Measurements from ENCODE around the gene COX8A. TPM values are rescaled to one million over a fixed set of nuclear protein-coding genes. Genes with fewer than 3 reads are reported as not detected.

COX8A gene
- total RNA-seq, 1 experiment from 2014 or later: 536 TPM

DNA sequence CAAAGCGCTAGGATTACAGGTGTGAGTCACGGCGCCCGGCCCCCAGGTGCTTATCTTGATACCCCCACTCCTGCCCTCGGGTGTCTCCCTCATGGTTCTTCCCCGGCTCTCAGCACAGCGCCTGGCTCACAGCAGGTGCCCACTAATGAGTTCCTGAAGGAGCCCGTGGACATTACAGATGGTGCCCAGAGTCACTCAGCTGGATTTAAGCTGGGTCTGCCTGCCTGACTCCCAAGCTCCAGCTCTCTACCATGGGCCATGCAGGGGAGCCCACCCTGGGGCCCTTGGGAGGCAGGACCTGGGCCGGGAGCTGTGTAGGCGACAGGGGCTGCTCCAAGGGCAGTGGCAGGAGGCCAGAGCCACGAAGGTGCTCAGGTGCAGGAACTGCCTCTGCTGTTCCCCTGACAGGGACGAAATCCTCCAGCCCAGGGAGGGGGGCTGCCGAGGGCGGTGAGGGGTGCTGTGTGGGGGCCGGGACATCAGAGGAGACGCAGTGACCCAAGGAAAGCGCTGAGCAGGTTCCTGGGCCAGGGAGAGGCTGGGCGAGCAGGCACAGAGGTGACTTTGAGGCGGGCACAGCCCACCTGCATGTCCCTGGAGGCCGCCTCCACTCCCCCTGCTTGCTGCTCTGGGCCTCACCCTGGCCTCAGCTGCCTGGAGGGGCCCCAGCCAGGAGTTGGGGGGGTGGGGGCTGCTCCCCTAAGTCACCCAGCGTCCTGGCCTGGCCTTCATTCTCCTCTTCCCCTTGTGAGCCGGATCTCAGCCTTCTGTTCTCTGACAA, 46.7 kb downstream of the COX8A start:
- no peak for DNase-seq (ENCODE audit: low spot score)

- DNase-seq (ENCODE audit: low spot score): no peak
Observed at GRCh38 chr11:64021757-64022093, 47.3 kb downstream of the COX8A start.

DNA sequence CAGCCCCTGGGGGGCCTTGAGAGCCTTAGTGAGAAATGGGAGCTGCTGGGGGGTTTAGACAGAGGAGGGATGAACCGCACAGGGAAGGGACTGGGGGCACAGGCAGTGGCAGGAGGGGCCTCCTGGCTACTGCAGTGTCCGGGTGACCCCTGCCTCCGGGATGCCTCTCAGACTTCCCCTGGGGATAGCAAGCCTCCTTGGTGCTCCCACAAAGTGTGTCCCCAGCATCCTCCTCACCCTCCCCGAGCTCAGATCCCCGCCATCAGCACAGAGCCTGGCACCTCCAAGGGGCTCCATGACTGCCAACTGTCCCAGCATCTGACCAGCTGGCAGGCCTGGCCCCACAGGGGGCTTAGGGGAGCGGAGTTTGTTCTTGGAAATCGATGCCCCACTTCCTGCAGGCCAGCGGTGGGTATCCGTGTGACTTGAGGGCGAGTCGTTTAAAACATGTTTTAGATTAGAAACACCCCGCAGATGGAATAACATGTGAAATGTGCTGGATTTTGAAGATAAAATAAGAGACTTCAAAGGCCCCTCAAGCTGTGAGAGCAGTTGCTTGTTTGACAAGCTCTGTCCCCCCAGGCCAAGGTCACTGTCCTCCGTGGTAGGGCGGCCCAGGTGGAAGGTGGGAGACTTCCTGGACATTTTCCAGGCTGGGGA, 47.8 kb downstream of the COX8A start:
- DNase-seq (ENCODE audit: low spot score): no peak

DNA sequence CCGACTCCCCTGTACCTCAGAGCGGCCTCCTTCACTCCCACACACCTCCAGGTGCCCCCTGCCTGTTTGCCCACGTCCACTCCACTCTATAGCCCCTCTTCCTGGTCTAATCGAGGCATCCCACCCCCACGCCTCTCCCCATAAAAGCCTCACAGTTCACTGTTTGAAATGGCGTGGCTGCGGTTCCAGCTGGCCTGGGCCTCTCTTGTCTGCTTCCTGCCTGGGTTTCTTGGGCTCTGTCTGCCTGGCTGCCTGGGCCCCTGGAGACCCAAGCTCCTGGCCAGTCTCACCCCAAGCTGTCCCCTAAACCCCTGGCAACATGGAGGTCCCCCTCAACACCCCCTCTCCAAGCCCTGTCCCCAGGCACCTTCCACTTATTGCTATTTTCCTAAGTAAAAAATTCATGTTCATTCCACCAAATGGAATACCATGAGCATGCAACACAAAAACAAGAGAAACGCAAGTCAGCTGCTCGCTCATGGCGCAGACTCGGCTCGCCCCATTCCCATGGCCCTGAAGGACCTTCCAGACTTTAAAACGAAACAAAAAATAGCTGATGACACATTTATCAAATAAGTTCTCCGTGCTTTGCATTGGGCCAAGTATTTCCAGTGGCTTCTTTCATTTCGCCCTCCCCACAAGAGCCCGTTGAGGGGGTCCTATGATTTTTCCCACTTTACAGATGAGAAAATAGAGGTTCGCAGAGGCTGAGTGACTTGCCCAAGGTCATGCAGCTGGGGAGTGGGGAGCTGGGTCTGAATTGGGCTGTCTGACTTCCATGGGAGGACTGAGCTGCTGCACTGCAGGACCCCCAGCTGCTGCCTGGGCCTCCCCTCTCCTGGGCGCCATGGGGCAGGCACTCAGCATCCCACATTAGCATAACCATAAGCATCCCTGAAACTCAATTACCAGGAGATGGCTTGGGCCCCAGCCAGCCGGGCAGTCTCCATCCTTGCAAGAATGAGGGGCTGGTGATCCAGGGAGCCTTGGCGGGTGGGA, 49.6 kb downstream of the COX8A start:
- DNase-seq (ENCODE audit: low spot score): no peak

DNA sequence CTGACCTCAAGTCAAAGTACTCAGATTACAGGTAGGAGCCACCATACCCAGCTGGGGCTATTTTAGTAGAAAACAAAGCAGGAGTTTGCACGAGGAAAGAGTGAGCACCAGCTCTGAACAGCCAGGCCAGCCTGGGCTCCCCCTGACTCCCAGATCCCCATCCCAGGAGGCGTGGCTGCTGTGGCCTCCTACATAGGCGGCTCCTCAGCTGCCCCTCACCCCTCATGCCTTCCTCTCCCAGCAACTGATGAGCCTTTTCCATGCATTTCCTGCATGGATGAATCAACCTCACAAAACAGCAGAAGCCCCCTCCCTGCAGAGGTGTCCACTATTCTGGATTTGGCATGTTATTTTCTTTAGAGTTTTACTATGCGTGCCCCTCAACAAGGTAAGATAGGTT, 50.8 kb downstream of the COX8A start:
- DNase-seq (ENCODE audit: low spot score): peak; percentile 40

Other genes with a start within 250 kb of the COX8A start
- 6.2 and 8.5 TPM in 2 replicates for gene ZFTA, start 205.8 kb upstream of the COX8A start, total RNA-seq (2014; rRNA removed; shearing (Covaris generic))
- gene SPINDOC, start 161.2 kb upstream of the COX8A start, total RNA-seq (2014; rRNA removed; shearing (Covaris generic)): 23.0 and 40.1 TPM in 2 replicates
- 14.8 TPM in 2 replicates for gene MARK2, start 135.5 kb upstream of the COX8A start, total RNA-seq (2014; rRNA removed; shearing (Covaris generic))
- gene RCOR2, start 57.5 kb upstream of the COX8A start, total RNA-seq (2014; rRNA removed; shearing (Covaris generic)): 0.05 and 0.14 TPM in 2 replicates
- 12.5 and 19.8 TPM in 2 replicates for gene NAA40, start 35.6 kb upstream of the COX8A start, total RNA-seq (2014; rRNA removed; shearing (Covaris generic))
- gene OTUB1, start 11.8 kb downstream of the COX8A start, total RNA-seq (2014; rRNA removed; shearing (Covaris generic)): 31.5 and 41.5 TPM in 2 replicates
- not detected in 2 replicates for gene FLRT1, start 61.3 kb downstream of the COX8A start, total RNA-seq (2014; rRNA removed; shearing (Covaris generic))
- 2.9 and 6.3 TPM in 2 replicates for gene MACROD1, start 191.5 kb downstream of the COX8A start, total RNA-seq (2014; rRNA removed; shearing (Covaris generic))
- gene STIP1, start 211.6 kb downstream of the COX8A start, total RNA-seq (2014; rRNA removed; shearing (Covaris generic)): 424 and 474 TPM in 2 replicates
- 15.1 and 18.7 TPM in 2 replicates for gene FERMT3, start 232.1 kb downstream of the COX8A start, total RNA-seq (2014; rRNA removed; shearing (Covaris generic))